Common myeloid progenitor, CD34-positive (primary cell): ENCODE measurements around the gene BTG2.
A peak's percentile ranks its signal among the peaks of the same experiment; 100 is the strongest.
"Not testable (repeated sequence)": the region's sequence is repeated elsewhere in the genome, so short reads cannot be mapped to it uniquely, and the experiment has no call there.

Experiments
- CTCF ChIA-PET: fragments of 350-600 bp; sonication (Branson Sonifier 250); formaldehyde crosslinking; loops from one replicate; lab custom pipeline; 2021; ENCODE audit warnings: antibody characterized with exemption; lab: Charles Lee
- POLR2A ChIA-PET: fragments of 350-600 bp; sonication (Branson Sonifier 250); formaldehyde crosslinking; loops from one replicate; lab custom pipeline; 2021; ENCODE audit warnings: antibody characterized with exemption; lab: Charles Lee
- DNase-seq, 3 donors: peaks; one replicate each; pipeline versions ENCODE4 v3.0.0 to v3.0.0-alpha.2; 2013
- H3K27ac ChIP-seq, 2 experiments: 1 replicate in 1 of 2; 2 replicates in 1 of 2; pipeline ENCODE4 v1.7.0; 2013; ENCODE audit warnings: inconsistent platforms in 2 of 2, low read length in 2 of 2, mild to moderate bottlenecking in 2 of 2, low read depth in 1 of 2, moderate library complexity in 1 of 2; ENCODE audit not compliant: severe bottlenecking in 2 of 2, insufficient read depth in 1 of 2, poor library complexity in 1 of 2
- H3K27me3 ChIP-seq, 5 experiments: replicated peaks in 2 of 5; 1 replicate in 3 of 5; 2 replicates in 2 of 5; pipeline versions ENCODE4 v1.6.1 to v1.7.0; 2013; ENCODE audit warnings: low read length in 4 of 5, mild to moderate bottlenecking in 2 of 5, moderate library complexity in 2 of 5, inconsistent platforms in 1 of 5; ENCODE audit not compliant: insufficient read depth in 5 of 5, control insufficient read depth in 4 of 5
- H3K36me3 ChIP-seq, 4 experiments: 1 replicate in 2 of 4; 2 replicates in 2 of 4; pipeline versions ENCODE4 v1.6.1 to v1.7.0; 2013; ENCODE audit warnings: low read length in 3 of 4, control low read depth in 1 of 4, mild to moderate bottlenecking in 1 of 4; ENCODE audit not compliant: control insufficient read depth in 4 of 4, insufficient read depth in 4 of 4
- H3K4me1 ChIP-seq, 4 experiments: 1 replicate in 3 of 4; 2 replicates in 1 of 4; pipeline versions ENCODE4 v1.6.1 to v1.7.1; 2013; ENCODE audit warnings: low read length in 3 of 4, mild to moderate bottlenecking in 3 of 4, control low read depth in 1 of 4, inconsistent platforms in 1 of 4, moderate library complexity in 1 of 4; ENCODE audit not compliant: control insufficient read depth in 4 of 4, insufficient read depth in 4 of 4; ENCODE audit errors: control extremely low read depth in 1 of 4
- H3K4me3 ChIP-seq, 7 experiments: 1 replicate in 4 of 7; 2 replicates in 3 of 7; pipeline versions ENCODE4 v1.5.1 to v1.7.0; 2013; ENCODE audit warnings: mild to moderate bottlenecking in 7 of 7, low read length in 6 of 7, moderate library complexity in 6 of 7, inconsistent platforms in 2 of 7, low read depth in 2 of 7, control low read depth in 1 of 7; ENCODE audit not compliant: insufficient read depth in 4 of 7, control insufficient read depth in 1 of 7; ENCODE audit errors: extremely low read depth in 1 of 7
- H3K9me3 ChIP-seq, 5 experiments: 1 replicate in 4 of 5; 2 replicates in 1 of 5; pipeline versions ENCODE4 v1.6.1 to v1.7.1; 2013; ENCODE audit warnings: low read length in 4 of 5, mild to moderate bottlenecking in 2 of 5, inconsistent platforms in 1 of 5, low read depth in 1 of 5, moderate library complexity in 1 of 5; ENCODE audit not compliant: control insufficient read depth in 4 of 5, insufficient read depth in 2 of 5; ENCODE audit errors: control extremely low read depth in 1 of 5
- WGBS: methylation state at CpG from one replicate; pipeline ENCODE4 v1.1.5; 2013; ENCODE audit not compliant: insufficient coverage; 5-methylcytosine and 5-hydroxymethylcytosine counted together

Gene BTG2

DNA sequence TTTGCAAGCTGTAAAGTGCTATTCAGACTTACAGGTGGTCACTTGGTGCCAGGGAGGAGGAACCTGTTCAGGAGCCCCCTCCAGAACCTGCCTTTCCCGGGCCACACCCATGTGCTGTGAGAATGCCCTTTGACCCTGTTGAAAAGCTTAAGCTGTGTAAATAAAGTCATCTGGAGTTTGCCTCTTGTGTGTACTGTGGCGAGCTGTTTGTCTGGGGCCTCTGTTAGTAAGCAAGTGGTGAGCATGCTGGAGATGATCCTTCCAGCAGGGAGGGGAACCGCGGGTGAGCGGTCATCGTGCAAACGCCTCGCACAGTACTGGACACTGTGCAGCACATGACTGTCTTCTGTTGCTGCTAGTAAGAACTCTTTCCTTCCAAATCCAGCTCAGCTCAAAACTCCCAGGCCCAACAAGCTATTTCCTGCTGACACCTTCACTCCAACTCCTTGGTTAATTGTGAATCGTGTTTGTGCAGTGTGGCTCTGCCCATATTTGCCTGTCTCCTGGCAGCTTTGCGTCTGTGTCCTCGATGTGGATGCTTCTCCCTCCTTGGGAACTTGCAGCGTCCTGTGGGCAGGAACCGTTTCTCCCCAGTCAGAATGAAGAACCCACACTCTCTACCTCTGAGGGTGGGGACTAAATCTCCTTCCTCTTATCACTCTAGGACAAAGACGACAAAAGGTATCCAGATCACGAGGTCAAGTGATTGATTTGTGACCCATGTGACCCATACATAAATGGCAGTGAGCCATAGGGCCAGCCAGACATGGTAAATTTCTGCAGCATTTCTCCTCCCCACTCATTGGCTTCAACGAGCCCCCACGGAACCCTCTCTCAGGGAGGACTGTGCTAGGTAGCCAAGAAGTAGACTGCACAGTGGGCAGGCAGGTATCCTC is 13.9 kb upstream of the BTG2 start:
- Histone ChIP-seq H3K36me3 (no peaks in the 10 kb centered on the region), H3K9me3 (no peaks in the 10 kb centered on the region), H3K27ac (peak overlapping the region in 1 of 2 experiments; percentile 72), H3K4me3 (no peak overlapping the region), H3K4me1 (peaks cover 22 to 66% (median 61%) of the 10 kb centered on the region in 4 experiments), H3K27me3 (no peaks in the 10 kb centered on the region)
- DNase-seq = no peak
- POLR2A ChIA-PET = interaction anchor here (0.8 to 2.6 kb wide), 4 partner anchors 18 to 36 kb away, joined by 4 to 17 read pairs (median 7); no protein-coding TSS in a partner anchor
- CTCF ChIA-PET = interaction anchor here (0.8 to 23.0 kb wide), 9 partner anchors 8 to 48 kb away, joined by 3 to 254 read pairs (median 26); partner anchors contain the start of gene BTG2
- WGBS = 95% methylated on average over 17 of the region's 17 CpGs

DNA sequence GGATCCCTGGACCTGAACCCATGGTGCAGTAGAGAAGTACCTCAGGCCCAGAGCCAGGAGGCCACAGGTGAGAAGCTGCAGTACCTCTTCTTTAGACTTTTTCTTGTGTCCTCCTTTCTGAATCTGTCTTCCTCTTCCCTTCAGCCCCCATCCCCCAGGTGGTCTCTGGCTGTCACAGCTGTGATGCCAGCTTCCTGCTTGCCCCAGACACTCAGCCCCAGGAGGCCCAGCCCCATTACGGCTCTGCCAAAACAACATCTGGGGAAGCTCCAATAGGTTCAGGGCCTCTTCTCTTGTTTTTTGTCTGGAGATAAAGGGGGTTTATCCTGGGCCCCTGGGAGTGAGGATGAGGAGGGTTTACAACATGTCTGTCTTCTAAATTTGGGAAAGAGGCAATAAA is 9.5 kb upstream of the BTG2 start:
- CTCF ChIA-PET = interaction anchor here (1.2 to 23.0 kb wide), 10 partner anchors 9 to 43 kb away, joined by 3 to 254 read pairs (median 12); partner anchors contain the start of gene BTG2

DNA sequence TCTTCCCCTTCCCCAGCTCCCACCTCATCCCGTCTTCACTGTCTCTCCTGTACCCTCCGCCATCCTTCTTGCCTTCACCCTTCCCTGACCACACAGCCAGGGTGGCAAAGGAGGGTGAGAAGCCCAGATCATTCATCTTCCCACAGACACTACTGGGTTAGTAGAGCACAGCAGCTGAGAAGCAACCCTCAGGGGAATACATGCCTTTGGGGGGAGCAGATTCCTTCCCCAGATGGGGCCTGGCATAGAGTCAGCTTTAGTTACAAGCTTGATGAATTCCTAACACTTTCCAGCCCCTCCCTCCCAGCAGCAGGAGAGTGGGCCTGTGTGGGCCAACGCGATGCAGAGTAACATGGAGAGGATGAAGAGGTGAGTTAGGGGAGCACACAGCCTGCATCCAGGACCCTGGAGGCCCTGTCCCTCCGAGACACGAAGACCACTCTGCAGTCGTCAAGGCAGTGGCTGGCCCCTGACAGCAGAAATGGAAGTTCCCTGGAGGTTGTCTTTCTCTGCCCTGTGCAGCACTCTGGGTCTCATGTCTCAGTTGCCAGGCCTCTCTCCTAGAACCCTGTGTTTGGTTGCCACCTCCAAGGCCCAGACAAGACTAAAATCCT is 8.8 kb upstream of the BTG2 start:
- H3K4me3 ChIP-seq = no peak overlapping the region
- WGBS = 97% methylated on average over 4 of the region's 7 CpGs
- no peak for DNase-seq
- no peaks in the 10 kb centered on the region for H3K9me3 ChIP-seq
- H3K27ac ChIP-seq = no peak overlapping the region
- ChIA-PET POLR2A (interaction anchor here (0.9 to 3.1 kb wide), 3 partner anchors 9 to 25 kb away, joined by 3 to 19 read pairs (median 6); partner anchors contain the start of gene BTG2), CTCF (interaction anchor here (1.2 to 23.0 kb wide), 10 partner anchors 10 to 42 kb away, joined by 3 to 254 read pairs (median 12); partner anchors contain the start of gene BTG2)
- no peaks in the 10 kb centered on the region for H3K36me3 ChIP-seq
- no peaks in the 10 kb centered on the region for H3K27me3 ChIP-seq
- peaks cover 19 to 42% (median 34%) of the 10 kb centered on the region in 4 experiments for H3K4me1 ChIP-seq

More for the DNA sequence above, 9.5 kb upstream of the BTG2 start:
- no peaks in the 10 kb centered on the region for H3K9me3 ChIP-seq
- DNase-seq = peak in 2 of 3 donors; percentile 75 to 83
- H3K27ac ChIP-seq = no peak overlapping the region
- H3K27me3 ChIP-seq = no peaks in the 10 kb centered on the region
- POLR2A ChIA-PET = interaction anchor here (0.9 to 3.1 kb wide), 5 partner anchors 9 to 25 kb away, joined by 3 to 19 read pairs (median 5); partner anchors contain the start of gene BTG2
- peak overlapping the region in 1 of 7 experiments; percentile 29 for H3K4me3 ChIP-seq
- H3K4me1 ChIP-seq = peaks cover 14 to 42% (median 34%) of the 10 kb centered on the region in 4 experiments
- 0% methylated on average over 1 of the region's 1 CpG for WGBS
- H3K36me3 ChIP-seq = no peaks in the 10 kb centered on the region

DNA sequence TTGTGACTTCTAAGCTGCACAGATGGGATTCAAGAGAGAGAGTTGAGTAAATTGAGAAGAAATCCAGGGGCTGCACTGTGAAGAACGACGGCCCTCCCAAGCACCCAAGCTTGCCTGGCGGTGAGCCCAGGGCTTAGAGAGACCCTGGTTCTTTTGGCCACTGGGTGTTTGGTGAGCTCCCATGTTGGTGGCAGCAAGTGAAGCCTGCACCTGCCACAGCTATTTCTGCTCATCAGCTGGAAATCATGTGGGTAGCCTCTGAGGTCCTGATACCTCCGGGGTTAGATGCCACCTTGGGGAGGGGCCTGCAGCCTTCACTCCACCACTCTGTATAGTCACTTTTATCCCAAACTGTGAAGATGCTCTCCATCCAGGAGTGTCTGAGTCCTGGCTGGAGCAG is 6.2 kb upstream of the BTG2 start:
- DNase-seq = no peak
- WGBS = 72% methylated on average over 2 of the region's 4 CpGs
- no peak overlapping the region for H3K4me3 ChIP-seq

DNA sequence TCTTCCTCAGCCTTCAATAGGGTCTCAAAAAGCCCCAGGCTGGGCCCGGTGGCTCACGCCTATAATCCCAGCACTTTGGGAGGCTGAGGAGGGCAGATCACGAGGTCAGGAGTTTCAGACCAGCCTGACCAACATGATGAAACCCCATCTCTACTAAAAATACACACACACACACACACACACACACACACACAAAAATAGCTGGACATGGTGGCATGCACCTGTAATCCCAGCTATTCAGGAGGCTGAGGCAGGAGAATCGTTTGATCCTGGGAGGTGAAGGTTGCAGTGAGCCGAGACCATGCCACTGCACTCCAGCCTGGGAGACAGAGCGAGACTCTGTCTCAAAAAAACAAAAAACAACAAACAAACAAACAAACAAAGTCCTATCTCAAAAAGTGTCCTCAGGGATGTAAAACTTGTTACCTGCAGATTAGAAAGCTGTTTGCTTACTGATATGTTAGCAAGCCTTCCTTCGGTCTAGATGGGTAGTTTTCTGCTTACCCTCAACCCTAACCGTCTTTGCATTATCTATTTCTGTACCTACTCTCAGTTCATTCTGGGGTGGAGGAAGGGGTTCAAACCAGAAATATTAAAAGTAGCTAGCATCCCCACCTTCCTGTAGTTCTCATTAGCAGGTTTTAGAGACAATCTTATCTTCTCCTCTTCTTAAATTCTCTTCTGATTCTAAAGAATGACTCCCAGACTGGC is 5.4 kb upstream of the BTG2 start:
- POLR2A ChIA-PET = interaction anchor here (1.0 to 1.8 kb wide), 3 partner anchors 9 to 21 kb away, joined by 3 to 10 read pairs (median 6); no protein-coding TSS in a partner anchor
- H3K36me3 ChIP-seq, H3K27me3 ChIP-seq, H3K9me3 ChIP-seq, DNase-seq: not testable (repeated sequence)
- 94% methylated on average over 3 of the region's 8 CpGs for WGBS
- H3K27ac ChIP-seq = peak overlapping the region in 1 of 2 experiments; percentile 26
- H3K4me1 ChIP-seq = peaks cover 23 to 65% (median 47%) of the 10 kb centered on the region in 4 experiments
- peak overlapping the region in 1 of 7 experiments; percentile 27 for H3K4me3 ChIP-seq
- CTCF ChIA-PET = interaction anchor here (0.8 to 2.9 kb wide), 19 partner anchors 8 to 45 kb away, joined by 3 to 26 read pairs (median 4); no protein-coding TSS in a partner anchor

More for the DNA sequence above, 6.2 kb upstream of the BTG2 start:
- CTCF ChIA-PET = interaction anchor here (0.7 to 2.9 kb wide), 12 partner anchors 10 to 42 kb away, joined by 3 to 26 read pairs (median 7); no protein-coding TSS in a partner anchor
- H3K4me1 ChIP-seq = peaks cover 20 to 58% (median 39%) of the 10 kb centered on the region in 4 experiments
- POLR2A ChIA-PET = interaction anchor here (1.0 kb wide), 1 partner anchor 22 kb away, joined by 3 read pairs; no protein-coding TSS in a partner anchor
- H3K36me3 ChIP-seq = no peaks in the 10 kb centered on the region
- H3K27me3 ChIP-seq = no peaks in the 10 kb centered on the region
- H3K9me3 ChIP-seq = no peaks in the 10 kb centered on the region
- H3K27ac ChIP-seq = no peak overlapping the region
